Endothelial cell of umbilical vein (primary cell): ENCODE measurements around the gene CTSF. TPM values are rescaled to one million over a fixed set of nuclear protein-coding genes. Genes with fewer than 3 reads are reported as not detected.

Experiments
- BruUV-seq: library from RNA; stranded (reverse); fragments of 400-500 nt; replicated peaks from 2 replicates; lab custom pipeline; 2021; lab: Mats Ljungman, UMichigan
- CTCF ChIA-PET: fragments of 300-600, 350-600 bp; sonication (Branson Sonifier 250); formaldehyde crosslinking; loops from one replicate; lab custom pipeline; 2021; ENCODE audit warnings: antibody characterized with exemption, inconsistent platforms; lab: Charles Lee
- POLR2A ChIA-PET: fragments of 300-600, 350-600 bp; sonication (Branson Sonifier 250); formaldehyde crosslinking; loops from one replicate; lab custom pipeline; 2021; ENCODE audit warnings: antibody characterized with exemption, inconsistent platforms; lab: Charles Lee
- DNase-seq: peaks from one replicate; pipeline ENCODE4 v3.0.0-alpha.2; 2011; ENCODE audit warnings: low read depth, low spot score
- FAIRE-seq: peaks from 2 replicates; lab custom pipeline; 2011; peaks lifted over from hg19 to GRCh38; lab: Jason Lieb, UNC
- H2AFZ ChIP-seq: 2 replicates; pipeline ENCODE4 v1.6.0; 2012; ENCODE audit warnings: low read depth, low read length, control low read depth, inconsistent platforms
- H3K27ac ChIP-seq: 2 replicates; pipeline ENCODE4 v1.5.1; 2011; ENCODE audit warnings: low read depth, mild to moderate bottlenecking, control low read depth, low read length, moderate library complexity; ENCODE audit not compliant: insufficient read depth
- H3K27me3 ChIP-seq, 2 experiments: 2 replicates each; pipeline versions ENCODE4 v1.6.0 to v1.6.1; 2011; ENCODE audit warnings: low read length in 2 of 2, mixed read lengths in 1 of 2; ENCODE audit not compliant: control insufficient read depth in 2 of 2, insufficient read depth in 2 of 2
- H3K36me3 ChIP-seq, 2 experiments: 2 replicates in 1 of 2; 3 replicates in 1 of 2; pipeline ENCODE4 v1.5.1; 2011; ENCODE audit warnings: low read length in 2 of 2, mild to moderate bottlenecking in 1 of 2, moderate library complexity in 1 of 2; ENCODE audit not compliant: control insufficient read depth in 2 of 2, insufficient read depth in 2 of 2; ENCODE audit errors: extremely low read depth in 1 of 2
- H3K4me1 ChIP-seq: 3 replicates; pipeline ENCODE4 v1.5.1; 2011; ENCODE audit warnings: mild to moderate bottlenecking, low read length; ENCODE audit not compliant: control insufficient read depth, insufficient read depth; ENCODE audit errors: extremely low read depth
- H3K4me2 ChIP-seq: 2 replicates; pipeline ENCODE4 v1.6.1; 2011; ENCODE audit warnings: low read length, control low read depth, mixed read lengths; ENCODE audit not compliant: insufficient read depth
- H3K4me3 ChIP-seq, 3 experiments: fragments of 200-600 bp in 1 of 3; sonication (generic), shearing (Covaris generic) in 1 of 3; replicated peaks in 1 of 3; 2 replicates each; pipeline ENCODE4 v1.5.1; 2011 to 2016; ENCODE audit warnings: control low read depth in 3 of 3, low read length in 3 of 3, mild to moderate bottlenecking in 2 of 3, inconsistent platforms in 1 of 3, low read depth in 1 of 3, moderate library complexity in 1 of 3; ENCODE audit not compliant: insufficient read depth in 1 of 3
- H3K79me2 ChIP-seq: 2 replicates; pipeline ENCODE4 v1.6.0; 2012; ENCODE audit warnings: low read length, inconsistent platforms; ENCODE audit not compliant: control insufficient read depth, insufficient read depth
- H3K9ac ChIP-seq: replicated peaks from 2 replicates; pipeline ENCODE3; 2011; ENCODE audit warnings: low read length, control low read depth; ENCODE audit not compliant: insufficient read depth; ENCODE audit errors: extremely low read depth
- H3K9me1 ChIP-seq: replicated peaks from 3 replicates; pipeline ENCODE4 v1.6.0; 2011; ENCODE audit warnings: mild to moderate bottlenecking, low read length; ENCODE audit not compliant: control insufficient read depth, insufficient read depth; ENCODE audit errors: extremely low read depth
- H3K9me3 ChIP-seq: replicated peaks from 2 replicates; pipeline ENCODE4 v1.5.1; 2012; ENCODE audit warnings: low read length, inconsistent platforms; ENCODE audit not compliant: control insufficient read depth, insufficient read depth
- H4K20me1 ChIP-seq: replicated peaks from 2 replicates; pipeline ENCODE3; 2011; ENCODE audit warnings: mild to moderate bottlenecking, low read length; ENCODE audit not compliant: control insufficient read depth, insufficient read depth; ENCODE audit errors: extremely low read depth
- CTCF ChIP-seq, 2 donors: IDR thresholded peaks; 1 replicate in 1 of 2; 2 replicates in 1 of 2; pipeline ENCODE4 v1.5.1; 2011; ENCODE audit warnings: low read length in 2 of 2, mild to moderate bottlenecking in 2 of 2, moderate library complexity in 2 of 2, control low read depth in 1 of 2, inconsistent platforms in 1 of 2, low read depth in 1 of 2; ENCODE audit not compliant: insufficient read depth in 1 of 2; ENCODE audit errors: extremely low read depth in 1 of 2
- EZH2 ChIP-seq: IDR thresholded peaks from 2 replicates; pipeline ENCODE4 v1.6.1; 2012; ENCODE audit warnings: borderline replicate concordance, low read depth, mild to moderate bottlenecking, moderate library complexity, low read length, inconsistent platforms; ENCODE audit not compliant: severe bottlenecking
- FOS ChIP-seq: IDR thresholded peaks from 2 replicates; pipeline ENCODE4 v1.6.1; 2011; ENCODE audit warnings: mild to moderate bottlenecking, low read length, moderate library complexity, borderline replicate concordance; ENCODE audit not compliant: insufficient read depth
- GATA2 ChIP-seq: IDR thresholded peaks from 2 replicates; pipeline ENCODE4 v1.7.0; 2011; ENCODE audit warnings: low read depth, mild to moderate bottlenecking, moderate library complexity, mixed read lengths, low read length; ENCODE audit not compliant: insufficient read length, insufficient read depth
- JUN ChIP-seq: IDR thresholded peaks from 2 replicates; pipeline ENCODE4 v1.6.1; 2011; ENCODE audit warnings: borderline replicate concordance, low read depth; ENCODE audit not compliant: insufficient read length, insufficient read depth
- MAX ChIP-seq: IDR thresholded peaks from 2 replicates; pipeline ENCODE4 v1.6.1; 2011; ENCODE audit not compliant: insufficient read depth, insufficient read length
- MYC ChIP-seq: IDR thresholded peaks from one replicate; pipeline ENCODE4 v1.6.1; 2011; ENCODE audit warnings: mild to moderate bottlenecking, low read depth, low read length
- POLR2A ChIP-seq: IDR thresholded peaks from 2 replicates; pipeline ENCODE4 v1.6.1; 2012; ENCODE audit warnings: low read depth, mild to moderate bottlenecking, control low read depth, low read length
- POLR2AphosphoS5 ChIP-seq: IDR thresholded peaks from 2 replicates; pipeline ENCODE4 v1.6.1; 2012; ENCODE audit warnings: low read depth, mild to moderate bottlenecking, control low read depth, low read length, moderate library complexity; ENCODE audit not compliant: insufficient read depth
- dilution Hi-C: fragments of 300-500 bp; cut with MboI; formaldehyde crosslinking; loops from one replicate; pipeline ENCODE4 v1.15.0; 2019; ENCODE audit warnings: low sequenced_read_pairs; ENCODE audit not compliant: extremely low pct_ligation_motif_present
- intact Hi-C: fragments of 100-400 bp; cut with micrococcal nuclease; formaldehyde crosslinking; loops from one replicate; pipeline ENCODE4 v1.10.0; 2022
- polyA plus RNA-seq, 4 experiments: library from polyadenylated mRNA; depleted of rRNA in 3 of 4; stranded (reverse) in 3 of 4; unstranded in 1 of 4; fragments of >200 nt; gene quantifications; 2 replicates each; pipeline versions ENCODE4 v1.2.1 to v1.2.3, GENCODE V29; 2011 to 2012; ENCODE audit warnings: missing spikeins in 1 of 4
- total RNA-seq: library from RNA; stranded (reverse); gene quantifications from 2 replicates; pipeline ENCODE4 v1.2.3, GENCODE V29; 2021

Gene CTSF
- total and polyA plus RNA-seq, 2 donors (not counting 3 experiments of a cell fraction or from before 2014, with no cell fraction given): 14.4 to 27.7 TPM

- no peak for FAIRE-seq
- dilution Hi-C loops: no loop called here
These were observed 45.7 kb upstream of the CTSF start for GRCh38 chr11:66614073-66614472.

GRCh38 chr11:66612458-66612857 lies 44.1 kb upstream of the CTSF start:
- POLR2A ChIA-PET: no interaction called here
- CTCF ChIA-PET: no interaction called here
- no peak for FAIRE-seq

More at GRCh38 chr11:66614073-66614472, 45.7 kb upstream of the CTSF start:
- CTCF ChIA-PET: no interaction called here
- BruUV-seq: no TSS peak
- Histone ChIP-seq H3K4me2 (no peak overlapping the region), H3K4me1 (peaks cover 15% of the 10 kb centered on the region), H3K27ac (no peak overlapping the region), H3K27me3 (no peaks in the 10 kb centered on the region), H3K36me3 (no peaks in the 10 kb centered on the region), H3K79me2 (peaks cover 26% of the 10 kb centered on the region), H3K9me3 (no peaks in the 10 kb centered on the region), H3K9me1 (no peaks in the 10 kb centered on the region), H2AFZ (no peak overlapping the region), H4K20me1 (peaks cover 7% of the 10 kb centered on the region), H3K4me3 (no peak overlapping the region), H3K9ac (no peak overlapping the region)
- POLR2A ChIA-PET: interaction anchor here (0.7 kb wide), 1 partner anchor 24 kb away, joined by 3 read pairs; no protein-coding TSS in a partner anchor
- intact Hi-C loops: no loop called here
- no peak for TF ChIP-seq CTCF (IDR thresholded peaks at IDR 0.05; ENCODE audit: extremely low read depth in 1 of 2, insufficient read depth in 1 of 2, low read depth in 1 of 2, low read length in 2 of 2)
- DNase-seq: no peak

More at GRCh38 chr11:66612458-66612857, 44.1 kb upstream of the CTSF start:
- dilution Hi-C loops (no loop called here), intact Hi-C loops (no loop called here)
- no peak for TF ChIP-seq JUN
- no peak for TF ChIP-seq FOS
- no peak for TF ChIP-seq CTCF (IDR thresholded peaks at IDR 0.05; ENCODE audit: extremely low read depth in 1 of 2, insufficient read depth in 1 of 2, low read depth in 1 of 2, low read length in 2 of 2)
- no peak for TF ChIP-seq MAX
- TF ChIP-seq POLR2AphosphoS5: no peak
- TF ChIP-seq MYC: no peak
- no peak for TF ChIP-seq GATA2
- TF ChIP-seq POLR2A: no peak
- TF ChIP-seq EZH2: no peak
- H3K9me3 ChIP-seq: no peaks in the 10 kb centered on the region
- no peak overlapping the region for H2AFZ ChIP-seq
- H3K4me2 ChIP-seq: no peak overlapping the region
- H4K20me1 ChIP-seq: no peaks in the 10 kb centered on the region
- no peak overlapping the region for H3K9ac ChIP-seq
- peaks cover 3% of the 10 kb centered on the region for H3K4me1 ChIP-seq
- no peaks in the 10 kb centered on the region for H3K27me3 ChIP-seq
- H3K79me2 ChIP-seq: peaks cover 10% of the 10 kb centered on the region
- BruUV-seq: no TSS peak
- no peak overlapping the region for H3K27ac ChIP-seq
- no peaks in the 10 kb centered on the region for H3K36me3 ChIP-seq
- no peak for DNase-seq
- no peaks in the 10 kb centered on the region for H3K9me1 ChIP-seq
- no peak overlapping the region for H3K4me3 ChIP-seq
